Heart left ventricle (tissue), 13 donors: ENCODE measurements around the gene YARS1.
A peak's percentile ranks its signal among the peaks of the same experiment; 100 is the strongest.

Experiments
- POLR2A ChIP-seq, 2 donors: fragments of 450-650 bp; IDR thresholded peaks; one replicate each; pipeline ENCODE4 v1.6.1; 2017; ENCODE audit warnings: antibody characterized with exemption in 2 of 2, mild to moderate bottlenecking in 2 of 2, moderate library complexity in 2 of 2
- TF ChIP-seq, protein P1 (sequence below), 12 donors: fragments of 200-600 bp; sonication (generic) in 4 of 12; IDR thresholded peaks; one replicate each; pipeline versions ENCODE4 v1.5.0 to v1.8.0; 2018 to 2022; ENCODE audit warnings: antibody characterized with exemption in 12 of 12, mild to moderate bottlenecking in 5 of 12
- donor health status: ischemic (EF 13 %, LVEDD 7.1; RV severe dilation, severe dysfunction).
- donor health status: DM: no; HTN: yes; CAD: no.
- donor health status: DM: no; HTN: no; CAD: no.
- donor health status: ischemic (EF 25% LVEDD 6.9; RV normal size, moderate dysfunction).
- donor health status: ischemic (EF 25% LVEDD 5.7; RV mildly dilated, moderate dysfunction).
- donor health status: ischemic (EF 35%, LVEDD 5.7; RV mildly dilated, moderate dysfunction).
- donor health status: nonischemic (EF 11% LVEDD 7.7; RV severe dilation, severe dysfunction).
- donor health status: DM: yes; HTN: yes; CAD: no.
- donor health status: PGD.
- donor health status: ischemic (EF 29% LVEDD 5.4; RV normal size, mild dysfunction).
- donor health status: nonischemic (EF 23%, LVEDD 6.1; RV moderate dilation, normal function).

DNA sequence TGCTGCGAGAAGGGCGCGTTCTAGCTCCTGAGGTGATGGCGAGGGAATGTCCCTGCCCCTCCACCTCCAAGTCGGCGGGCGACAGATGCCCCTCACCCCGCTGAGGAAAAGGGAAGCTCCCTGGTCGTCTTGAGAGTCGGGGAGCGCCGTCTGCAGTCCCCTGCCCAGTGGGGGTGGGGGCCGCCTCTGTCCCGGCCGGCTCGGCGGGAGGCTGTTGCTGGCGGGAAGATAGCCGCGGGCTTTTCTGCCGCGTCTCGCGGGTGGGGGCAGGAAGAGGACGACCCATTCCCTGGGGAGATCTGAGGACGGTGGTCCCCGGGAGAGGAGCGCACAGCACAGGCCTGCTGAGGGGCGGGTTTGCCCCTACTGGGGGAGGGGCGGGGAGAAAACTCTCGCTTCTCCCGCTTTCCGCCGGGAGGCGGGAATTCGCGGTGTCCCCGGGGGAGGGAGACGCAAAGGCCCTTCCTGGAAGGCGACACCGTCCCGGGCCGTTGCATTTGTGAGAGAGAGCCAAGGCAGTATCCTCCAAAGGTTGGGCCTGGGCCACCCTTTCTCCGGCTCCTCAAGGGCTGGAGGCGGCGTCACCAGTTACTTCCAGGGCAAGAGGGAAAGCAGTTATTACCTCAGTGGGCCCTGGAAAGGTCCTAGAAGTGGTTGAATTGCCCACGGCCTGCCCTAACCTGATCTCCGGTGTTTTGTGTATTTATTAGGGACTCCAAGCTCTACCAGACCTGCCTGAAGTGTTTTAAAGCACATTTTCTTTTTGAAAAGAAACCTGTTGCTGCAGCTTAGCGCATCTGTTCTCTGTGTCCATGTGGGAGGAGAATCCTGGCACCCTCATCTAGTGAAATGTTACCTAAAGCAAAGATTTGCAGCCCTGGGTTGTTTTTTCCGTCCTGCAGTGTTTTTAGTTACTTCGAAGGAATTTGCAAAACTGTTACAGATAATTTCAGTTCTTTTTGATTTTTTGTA is 943 bp upstream of the YARS1 start:
- TF ChIP-seq POLR2A (IDR thresholded peaks at IDR 0.05), result no peak
- TF ChIP-seq, protein P1, sequence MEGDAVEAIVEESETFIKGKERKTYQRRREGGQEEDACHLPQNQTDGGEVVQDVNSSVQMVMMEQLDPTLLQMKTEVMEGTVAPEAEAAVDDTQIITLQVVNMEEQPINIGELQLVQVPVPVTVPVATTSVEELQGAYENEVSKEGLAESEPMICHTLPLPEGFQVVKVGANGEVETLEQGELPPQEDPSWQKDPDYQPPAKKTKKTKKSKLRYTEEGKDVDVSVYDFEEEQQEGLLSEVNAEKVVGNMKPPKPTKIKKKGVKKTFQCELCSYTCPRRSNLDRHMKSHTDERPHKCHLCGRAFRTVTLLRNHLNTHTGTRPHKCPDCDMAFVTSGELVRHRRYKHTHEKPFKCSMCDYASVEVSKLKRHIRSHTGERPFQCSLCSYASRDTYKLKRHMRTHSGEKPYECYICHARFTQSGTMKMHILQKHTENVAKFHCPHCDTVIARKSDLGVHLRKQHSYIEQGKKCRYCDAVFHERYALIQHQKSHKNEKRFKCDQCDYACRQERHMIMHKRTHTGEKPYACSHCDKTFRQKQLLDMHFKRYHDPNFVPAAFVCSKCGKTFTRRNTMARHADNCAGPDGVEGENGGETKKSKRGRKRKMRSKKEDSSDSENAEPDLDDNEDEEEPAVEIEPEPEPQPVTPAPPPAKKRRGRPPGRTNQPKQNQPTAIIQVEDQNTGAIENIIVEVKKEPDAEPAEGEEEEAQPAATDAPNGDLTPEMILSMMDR (IDR thresholded peaks at IDR 0.05), result peak in 1 of 12 donors; percentile 5
